Vagina (tissue), 2 donors: ENCODE data around the gene C1QTNF8. TPM values are rescaled to one million over a fixed set of nuclear protein-coding genes. Genes with fewer than 3 reads are reported as not detected.
"Not testable (repeated sequence)": the region's sequence is repeated elsewhere in the genome, so short reads cannot be mapped to it uniquely, and the experiment has no call there.

Source experiments
- DNase-seq, 2 donors: peaks; one replicate each; pipeline ENCODE4 v3.0.0-alpha.2; 2017; ENCODE audit errors: extremely low spot score in 2 of 2
- H3K27ac ChIP-seq: fragments of 200-600 bp; sonication (generic); one replicate; pipeline ENCODE4 v1.5.1; 2019
- H3K27me3 ChIP-seq: fragments of 200-600 bp; sonication (generic); one replicate; pipeline ENCODE4 v1.5.1; 2019
- H3K36me3 ChIP-seq, 2 donors: fragments of 200-600 bp; sonication (generic); one replicate each; pipeline ENCODE4 v1.5.1; 2017 to 2019
- H3K4me1 ChIP-seq: fragments of 200-600 bp; sonication (generic); one replicate; pipeline ENCODE4 v1.5.1; 2019
- H3K4me3 ChIP-seq, 2 donors: fragments of 200-600 bp; sonication (generic); 1 replicate in 1 of 2; 2 replicates in 1 of 2; pipeline ENCODE4 v1.5.1; 2016 to 2019
- H3K9me3 ChIP-seq: fragments of 200-600 bp; sonication (generic); one replicate; pipeline ENCODE4 v1.5.1; 2019
- POLR2A ChIP-seq, 2 donors: fragments of 450-650 bp; IDR thresholded peaks; one replicate each; pipeline ENCODE4 v1.6.1; 2017; ENCODE audit warnings: antibody characterized with exemption in 2 of 2, mild to moderate bottlenecking in 2 of 2, moderate library complexity in 2 of 2
- POLR2AphosphoS5 ChIP-seq, 2 donors: sonication (generic); formaldehyde crosslinking; IDR thresholded peaks; one replicate each; pipeline ENCODE4 v1.9.0; 2017; ENCODE audit warnings: antibody characterized with exemption in 2 of 2, mild to moderate bottlenecking in 2 of 2, low read depth in 1 of 2; ENCODE audit not compliant: insufficient read depth in 1 of 2
- intact Hi-C: fragments of 100-400 bp; cut with DNase I; formaldehyde crosslinking; loops from one replicate; pipeline ENCODE4 v1.15.1; 2023
- total RNA-seq: library from RNA; depleted of rRNA; stranded (reverse); fragments of >200 nt; gene quantifications from one replicate; pipeline ENCODE4 v1.2.3, GENCODE V29; 2016
- TF ChIP-seq, protein P1 (sequence below), 3 experiments: fragments of 450-650 bp in 2 of 3; fragments of 200-600 bp in 1 of 3; sonication (generic) in 1 of 3; IDR thresholded peaks; one replicate each; pipeline ENCODE4 v1.5.1; 2017 to 2019; ENCODE audit warnings: antibody characterized with exemption in 3 of 3, mild to moderate bottlenecking in 2 of 3, moderate library complexity in 2 of 3

C1QTNF8 gene
- total RNA-seq, 1 donor from 2014 or later: not detected

DNA sequence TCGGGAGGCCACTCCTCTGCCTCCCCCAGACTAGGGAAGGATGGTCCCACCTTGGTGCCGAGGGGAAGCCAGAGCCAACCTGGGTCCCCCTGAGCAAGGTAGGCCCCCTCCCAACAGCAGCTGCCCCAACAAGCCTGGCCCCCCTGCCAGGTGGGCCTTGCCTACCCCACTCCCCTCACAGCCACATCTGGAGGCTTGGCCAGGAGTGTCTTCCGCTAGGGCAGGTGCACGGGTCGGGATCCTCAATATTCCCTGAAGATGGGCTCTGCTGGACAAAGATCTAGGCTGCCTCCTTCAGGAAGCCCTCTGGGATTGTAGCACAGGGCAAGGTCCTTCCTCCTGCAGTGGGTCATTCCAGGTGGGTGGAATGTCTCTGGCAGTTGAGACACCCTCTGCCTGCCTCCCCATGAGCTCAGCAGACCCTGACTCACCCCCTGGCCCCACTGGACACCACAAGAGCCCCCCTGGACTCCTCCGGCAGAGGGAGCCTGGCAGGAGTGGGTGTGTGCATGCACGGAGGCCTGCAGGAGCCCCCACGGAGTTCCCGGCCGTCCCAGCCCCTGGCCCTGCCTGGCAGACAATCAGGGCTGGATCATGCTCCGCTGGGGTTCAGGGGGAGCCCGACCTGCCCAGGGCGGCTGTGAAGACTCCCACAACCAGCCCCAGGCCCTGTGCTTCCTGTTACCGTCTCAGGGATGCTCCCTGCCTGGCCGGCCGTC is 435 bp downstream of the C1QTNF8 start:
- Histone ChIP-seq H3K9me3 (no peaks in the 10 kb centered on the region), H3K27me3 (no peaks in the 10 kb centered on the region), H3K27ac (no peak overlapping the region), H3K4me1 (peaks cover 7% of the 10 kb centered on the region), H3K36me3 (no peaks in the 10 kb centered on the region), H3K4me3 (no peak overlapping the region)
- no peak for DNase-seq
- intact Hi-C loops: no loop called here
- no peak for TF ChIP-seq POLR2A (IDR thresholded peaks at IDR 0.05)

DNA sequence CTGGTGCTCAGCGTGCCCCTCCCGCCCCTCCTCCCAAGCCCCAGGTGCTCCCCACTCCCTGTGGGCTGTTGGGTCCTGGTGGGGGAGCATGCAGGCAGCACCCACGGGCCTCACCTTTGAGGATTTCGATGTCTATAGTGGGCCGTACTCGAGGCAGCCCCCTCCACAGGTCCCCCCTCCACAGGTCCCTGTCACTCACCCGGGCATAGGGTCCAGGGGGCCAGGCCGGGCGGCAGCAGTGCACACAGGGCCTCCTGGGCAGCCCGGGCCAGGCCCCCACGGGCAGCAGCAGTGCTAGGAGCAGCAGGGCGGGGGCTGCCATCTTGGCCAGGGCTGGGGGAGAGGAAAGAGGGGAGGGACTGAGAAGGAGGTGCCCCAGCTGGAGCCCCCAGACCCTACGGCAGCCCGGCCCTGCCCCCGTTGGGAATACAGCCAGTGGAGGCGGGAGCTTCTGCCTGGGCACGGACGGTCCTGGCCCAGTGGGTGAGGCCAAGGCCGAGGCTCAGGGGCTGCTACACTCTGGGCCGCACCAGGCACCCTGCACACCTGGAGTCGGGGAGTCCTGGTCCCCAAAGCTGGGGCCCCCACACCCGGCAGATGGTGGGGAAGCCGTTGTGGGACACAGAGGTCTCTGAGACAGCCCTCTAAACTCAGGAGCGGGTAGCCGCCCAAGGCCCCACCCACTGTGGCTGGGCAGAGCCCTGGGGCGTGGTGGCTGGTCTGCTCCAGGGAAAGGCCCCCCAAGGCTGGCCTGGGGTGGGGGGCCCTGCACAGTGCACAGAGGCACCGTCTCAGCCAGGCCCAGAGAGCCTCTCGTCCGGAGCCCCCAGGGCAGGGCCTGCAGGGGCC is 1.2 kb downstream of the C1QTNF8 start:
- H3K36me3 ChIP-seq: no peaks in the 10 kb centered on the region
- no peak overlapping the region for H3K27ac ChIP-seq
- no peak for TF ChIP-seq POLR2A (IDR thresholded peaks at IDR 0.05)
- TF ChIP-seq, protein P1, sequence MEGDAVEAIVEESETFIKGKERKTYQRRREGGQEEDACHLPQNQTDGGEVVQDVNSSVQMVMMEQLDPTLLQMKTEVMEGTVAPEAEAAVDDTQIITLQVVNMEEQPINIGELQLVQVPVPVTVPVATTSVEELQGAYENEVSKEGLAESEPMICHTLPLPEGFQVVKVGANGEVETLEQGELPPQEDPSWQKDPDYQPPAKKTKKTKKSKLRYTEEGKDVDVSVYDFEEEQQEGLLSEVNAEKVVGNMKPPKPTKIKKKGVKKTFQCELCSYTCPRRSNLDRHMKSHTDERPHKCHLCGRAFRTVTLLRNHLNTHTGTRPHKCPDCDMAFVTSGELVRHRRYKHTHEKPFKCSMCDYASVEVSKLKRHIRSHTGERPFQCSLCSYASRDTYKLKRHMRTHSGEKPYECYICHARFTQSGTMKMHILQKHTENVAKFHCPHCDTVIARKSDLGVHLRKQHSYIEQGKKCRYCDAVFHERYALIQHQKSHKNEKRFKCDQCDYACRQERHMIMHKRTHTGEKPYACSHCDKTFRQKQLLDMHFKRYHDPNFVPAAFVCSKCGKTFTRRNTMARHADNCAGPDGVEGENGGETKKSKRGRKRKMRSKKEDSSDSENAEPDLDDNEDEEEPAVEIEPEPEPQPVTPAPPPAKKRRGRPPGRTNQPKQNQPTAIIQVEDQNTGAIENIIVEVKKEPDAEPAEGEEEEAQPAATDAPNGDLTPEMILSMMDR (IDR thresholded peaks at IDR 0.05): no peak
- no peak for TF ChIP-seq POLR2AphosphoS5 (IDR thresholded peaks at IDR 0.05; ENCODE audit: insufficient read depth in 1 of 2, low read depth in 1 of 2)
- H3K27me3 ChIP-seq: no peaks in the 10 kb centered on the region
- intact Hi-C loops: no loop called here
- DNase-seq: no peak
- H3K4me3 ChIP-seq: no peak overlapping the region
- no peaks in the 10 kb centered on the region for H3K9me3 ChIP-seq
- H3K4me1 ChIP-seq: peaks cover 14% of the 10 kb centered on the region

GRCh38 chr16:1094124-1094479 is 1.9 kb downstream of the C1QTNF8 start:
- Histone ChIP-seq H3K27me3 (no peaks in the 10 kb centered on the region), H3K4me3 (no peak overlapping the region), H3K9me3 (no peaks in the 10 kb centered on the region), H3K36me3 (no peaks in the 10 kb centered on the region), H3K27ac (no peak overlapping the region), H3K4me1 (peaks cover 22% of the 10 kb centered on the region)
- TF ChIP-seq POLR2A (IDR thresholded peaks at IDR 0.05): no peak
- TF ChIP-seq, protein P1 (IDR thresholded peaks at IDR 0.05): no peak
- intact Hi-C loops: no loop called here
- DNase-seq: no peak

DNA sequence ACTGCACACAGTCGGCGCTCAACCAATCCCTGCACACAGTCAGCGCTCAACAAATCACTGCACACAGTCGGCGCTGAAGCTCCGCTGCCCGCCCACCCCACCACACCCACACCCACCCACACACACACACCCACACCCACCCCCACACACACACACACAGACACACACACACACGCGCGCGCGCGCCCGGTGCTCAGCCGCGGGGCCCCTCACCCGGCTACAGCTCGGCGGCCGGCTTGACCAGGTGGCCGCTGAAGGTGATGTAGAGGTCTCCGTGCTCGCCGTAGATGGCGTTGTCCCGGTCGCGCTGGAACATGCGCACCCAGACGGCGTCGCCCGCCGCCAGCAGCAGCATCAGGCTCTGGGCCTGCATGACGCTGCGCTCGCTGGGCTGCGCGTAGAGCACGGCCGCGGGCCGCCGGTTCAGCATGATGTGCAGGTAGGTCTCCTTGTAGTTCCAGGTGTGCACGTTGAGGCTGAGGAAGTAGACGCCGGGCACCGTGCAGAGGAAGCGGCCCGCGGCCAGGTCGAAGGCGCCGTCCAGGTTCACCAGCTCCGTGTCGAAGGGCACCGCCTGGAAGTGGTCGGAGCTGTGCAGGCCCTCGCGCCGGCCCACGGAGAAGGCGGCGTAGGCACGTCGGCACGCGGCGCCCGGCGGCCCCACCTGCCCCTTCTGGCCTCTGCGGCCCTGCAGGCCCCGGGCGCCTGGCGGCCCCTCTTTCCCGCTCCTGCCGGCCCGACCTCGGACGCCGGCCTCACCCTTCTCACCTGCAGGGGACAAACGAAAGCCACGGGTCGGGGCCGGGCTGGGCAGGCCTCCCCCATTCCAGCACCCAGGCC is 2.5 kb downstream of the C1QTNF8 start:
- Histone ChIP-seq H3K4me1 (peaks cover 25% of the 10 kb centered on the region), H3K4me3 (no peak overlapping the region), H3K27ac (no peak overlapping the region), H3K9me3 (no peaks in the 10 kb centered on the region), H3K27me3 (no peaks in the 10 kb centered on the region), H3K36me3 (no peaks in the 10 kb centered on the region)
- DNase-seq: no peak
- TF ChIP-seq POLR2AphosphoS5 (IDR thresholded peaks at IDR 0.05; ENCODE audit: insufficient read depth in 1 of 2, low read depth in 1 of 2): no peak
- TF ChIP-seq POLR2A (IDR thresholded peaks at IDR 0.05): no peak
- TF ChIP-seq, protein P1 (IDR thresholded peaks at IDR 0.05): no peak
- intact Hi-C loops: no loop called here

GRCh38 chr16:1092685-1093283 is 3.3 kb downstream of the C1QTNF8 start:
- H3K4me3 ChIP-seq, H3K36me3 ChIP-seq, H3K27ac ChIP-seq, H3K9me3 ChIP-seq, DNase-seq, intact Hi-C loops, H3K27me3 ChIP-seq: not testable (repeated sequence)
- H3K4me1 ChIP-seq: peaks cover 25% of the 10 kb centered on the region
